ENCODE measurements around the gene APOL1. TPM values are rescaled to one million over a fixed set of nuclear protein-coding genes. Genes with fewer than 3 reads are reported as not detected.
"Not testable (repeated sequence)": the region's sequence is repeated elsewhere in the genome, so short reads cannot be mapped to it uniquely, and the experiment has no call there.

APOL1 gene
- total and polyA plus RNA-seq, 2 of the 13 experiments (the other 11 are each of a cell fraction or from before 2014, with no cell fraction given) = 20.3 to 75.0 TPM

DNA sequence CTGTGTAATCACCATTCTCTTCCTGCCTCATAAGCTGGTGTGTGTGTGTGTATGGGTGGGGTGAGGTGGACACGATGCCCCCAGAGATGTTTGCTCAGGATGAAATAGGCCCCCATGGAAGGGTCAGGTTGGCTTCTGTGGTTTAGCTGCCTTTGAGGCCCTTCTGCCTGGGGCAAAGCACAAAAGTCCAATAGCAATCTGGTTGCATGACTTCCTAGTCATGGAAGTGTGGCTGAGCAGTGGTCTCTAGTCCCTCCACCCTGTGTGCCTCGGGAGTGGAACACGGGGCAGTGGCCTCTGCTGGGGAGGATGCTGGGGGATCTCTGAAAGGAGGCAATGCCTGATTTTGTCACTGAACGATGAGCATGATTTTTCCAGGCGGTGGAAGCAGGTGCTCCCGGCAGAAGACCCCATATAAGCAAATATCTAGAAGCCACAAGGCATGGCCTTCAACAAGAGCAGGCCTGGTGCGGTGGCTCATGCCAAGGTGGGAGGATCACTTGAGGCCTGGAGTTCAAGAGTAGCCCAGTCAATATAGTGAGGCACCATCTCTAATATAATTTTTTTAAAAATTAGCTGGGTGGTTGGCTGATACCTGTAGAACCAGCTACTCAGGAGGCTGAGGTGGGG, 839 bp upstream of the APOL1 start (continued):
- TF ChIP-seq, protein P1, sequence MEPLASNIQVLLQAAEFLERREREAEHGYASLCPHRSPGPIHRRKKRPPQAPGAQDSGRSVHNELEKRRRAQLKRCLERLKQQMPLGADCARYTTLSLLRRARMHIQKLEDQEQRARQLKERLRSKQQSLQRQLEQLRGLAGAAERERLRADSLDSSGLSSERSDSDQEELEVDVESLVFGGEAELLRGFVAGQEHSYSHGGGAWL (CRISPR knock-in tag; IDR thresholded peaks at IDR 0.05) = 0 out of 2 replicates have a peak, but pooled peaks have one; percentile 23
- TF ChIP-seq SIX4 (CRISPR knock-in tag; IDR thresholded peaks at IDR 0.05) = peak; percentile 52; the same call in 1 of the 2 replicates
- TF ChIP-seq MTA1 (CRISPR knock-in tag; IDR thresholded peaks at IDR 0.05; ENCODE audit: borderline replicate concordance) = peak; percentile 91
- TF ChIP-seq ZNF510 (CRISPR knock-in tag; IDR thresholded peaks at IDR 0.05; ENCODE audit: low read depth) = peak; percentile 91
- TF ChIP-seq TBX2 (CRISPR knock-in tag; IDR thresholded peaks at IDR 0.05; ENCODE audit: borderline replicate concordance) = peak; percentile 88
- peak; percentile 86 for TF ChIP-seq ZFX (CRISPR knock-in tag; IDR thresholded peaks at IDR 0.05; ENCODE audit: low read depth)
- TF ChIP-seq THAP11 (CRISPR knock-in tag; IDR thresholded peaks at IDR 0.05) = peak; percentile 53
- TF ChIP-seq, protein P2, sequence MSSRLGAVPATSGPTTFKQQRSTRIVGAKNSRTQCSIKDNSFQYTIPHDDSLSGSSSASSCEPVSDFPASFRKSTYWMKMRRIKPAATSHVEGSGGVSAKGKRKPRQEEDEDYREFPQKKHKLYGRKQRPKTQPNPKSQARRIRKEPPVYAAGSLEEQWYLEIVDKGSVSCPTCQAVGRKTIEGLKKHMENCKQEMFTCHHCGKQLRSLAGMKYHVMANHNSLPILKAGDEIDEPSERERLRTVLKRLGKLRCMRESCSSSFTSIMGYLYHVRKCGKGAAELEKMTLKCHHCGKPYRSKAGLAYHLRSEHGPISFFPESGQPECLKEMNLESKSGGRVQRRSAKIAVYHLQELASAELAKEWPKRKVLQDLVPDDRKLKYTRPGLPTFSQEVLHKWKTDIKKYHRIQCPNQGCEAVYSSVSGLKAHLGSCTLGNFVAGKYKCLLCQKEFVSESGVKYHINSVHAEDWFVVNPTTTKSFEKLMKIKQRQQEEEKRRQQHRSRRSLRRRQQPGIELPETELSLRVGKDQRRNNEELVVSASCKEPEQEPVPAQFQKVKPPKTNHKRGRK (CRISPR knock-in tag; IDR thresholded peaks at IDR 0.05) = peak; percentile 23; the same call in 1 of the 2 replicates
- TF ChIP-seq SKI (IDR thresholded peaks at IDR 0.05; ENCODE audit: partially characterized antibody) = peak; percentile 37
- TF ChIP-seq ZNF614 (CRISPR knock-in tag; IDR thresholded peaks at IDR 0.05; ENCODE audit: borderline replicate concordance) = peak; percentile 81; the same call in 1 of the 2 replicates
- 0 out of 2 replicates have a peak, but pooled peaks have one; percentile 38 for TF ChIP-seq MZF1 (CRISPR knock-in tag; IDR thresholded peaks at IDR 0.05; ENCODE audit: borderline replicate concordance)
- peak; percentile 58; the same call in 1 of the 2 replicates for TF ChIP-seq SKIL (CRISPR knock-in tag; IDR thresholded peaks at IDR 0.05; ENCODE audit: borderline replicate concordance)
- peak; percentile 74; the same call in 1 of the 2 replicates for TF ChIP-seq MEF2D (CRISPR knock-in tag; IDR thresholded peaks at IDR 0.05)
- peak; percentile 63; the same call in 1 of the 2 replicates for TF ChIP-seq CBFB (CRISPR knock-in tag; IDR thresholded peaks at IDR 0.05)
- TF ChIP-seq ZNF556 (CRISPR knock-in tag; IDR thresholded peaks at IDR 0.05; ENCODE audit: borderline replicate concordance) = peak; percentile 86; the same call in 1 of the 2 replicates
- TF ChIP-seq, protein P3, sequence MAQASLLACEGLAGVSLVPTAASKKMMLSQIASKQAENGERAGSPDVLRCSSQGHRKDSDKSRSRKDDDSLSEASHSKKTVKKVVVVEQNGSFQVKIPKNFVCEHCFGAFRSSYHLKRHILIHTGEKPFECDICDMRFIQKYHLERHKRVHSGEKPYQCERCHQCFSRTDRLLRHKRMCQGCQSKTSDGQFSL (CRISPR knock-in tag; IDR thresholded peaks at IDR 0.05) = 0 out of 2 replicates have a peak, but pooled peaks have one; percentile 42
- TF ChIP-seq ZBTB26 (CRISPR knock-in tag; IDR thresholded peaks at IDR 0.05; ENCODE audit: borderline replicate concordance) = 0 out of 2 replicates have a peak, but pooled peaks have one; percentile 28
- TF ChIP-seq ZNF34 (CRISPR knock-in tag; IDR thresholded peaks at IDR 0.05; ENCODE audit: borderline replicate concordance) = 0 out of 2 replicates have a peak, but pooled peaks have one; percentile 30
- TF ChIP-seq ZNF350 (CRISPR knock-in tag; IDR thresholded peaks at IDR 0.05; ENCODE audit: borderline replicate concordance, low read depth) = peak; percentile 51; the same call in 1 of the 2 replicates
- 0 out of 2 replicates have a peak, but pooled peaks have one; percentile 67 for TF ChIP-seq ZNF557 (CRISPR knock-in tag; IDR thresholded peaks at IDR 0.05)
- TF ChIP-seq SOX13 (IDR thresholded peaks at IDR 0.05) = not testable (repeated sequence)
- peak in 1 of 2 experiments; percentile 47; a peak in 1 of 4 replicates for TF ChIP-seq SOX13 (CRISPR knock-in tag; conservative IDR thresholded peaks at IDR 0.05 in 1 of 2, IDR thresholded peaks at IDR 0.05 in 1 of 2)
- 0 out of 2 replicates have a peak, but pooled peaks have one; percentile 36 for TF ChIP-seq FOXC1 (CRISPR knock-in tag; IDR thresholded peaks at IDR 0.05; ENCODE audit: borderline replicate concordance)
